RWPE2 (cell line): Measurements from ENCODE around the gene IRAK3.

ENCODE experiments used
- ATAC-seq: fragments of 200-7000 bp; cut with Tn5 transposase; 3 replicates; pipeline ENCODE4 v1.9.1; 2021; ENCODE audit warnings: low read depth
- DNase-seq: peaks from one replicate; pipeline ENCODE4 v3.0.0-alpha.2; 2020; ENCODE audit warnings: low spot score
- H3K27ac ChIP-seq: fragments of 450-650 bp; 2 replicates; pipeline ENCODE4 v1.5.1; 2017; ENCODE audit warnings: mild to moderate bottlenecking; ENCODE audit not compliant: poor library complexity, severe bottlenecking
- H3K27me3 ChIP-seq: fragments of 250-450 bp; sonication (Bioruptor Pico); 2 replicates; pipeline ENCODE4 v1.5.1; 2021; ENCODE audit warnings: mild to moderate bottlenecking, moderate library complexity; ENCODE audit not compliant: insufficient read depth, poor library complexity, severe bottlenecking
- H3K36me3 ChIP-seq: fragments of 250-450 bp; sonication (Bioruptor Pico); 2 replicates; pipeline ENCODE4 v1.5.1; 2020; ENCODE audit warnings: low read depth, mild to moderate bottlenecking, moderate library complexity
- H3K4me1 ChIP-seq: fragments of 250-450 bp; sonication (Bioruptor Pico); 2 replicates; pipeline ENCODE4 v1.5.1; 2021; ENCODE audit warnings: mild to moderate bottlenecking, moderate library complexity; ENCODE audit not compliant: insufficient read depth, poor library complexity, severe bottlenecking
- H3K4me3 ChIP-seq: fragments of 250-450 bp; sonication (Bioruptor Pico); 2 replicates; pipeline ENCODE4 v1.5.1; 2021; ENCODE audit warnings: mild to moderate bottlenecking, moderate library complexity; ENCODE audit not compliant: severe bottlenecking
- H3K9me3 ChIP-seq: fragments of 250-450 bp; sonication (Bioruptor Pico); 2 replicates; pipeline ENCODE4 v1.5.1; 2021; ENCODE audit warnings: mild to moderate bottlenecking, moderate library complexity; ENCODE audit not compliant: severe bottlenecking
- CTCF ChIP-seq: fragments of 450-650 bp; IDR thresholded peaks from one replicate; pipeline ENCODE4 v1.5.1; 2017; ENCODE audit warnings: mild to moderate bottlenecking, moderate library complexity; ENCODE audit not compliant: poor library complexity, severe bottlenecking

Gene IRAK3

DNA sequence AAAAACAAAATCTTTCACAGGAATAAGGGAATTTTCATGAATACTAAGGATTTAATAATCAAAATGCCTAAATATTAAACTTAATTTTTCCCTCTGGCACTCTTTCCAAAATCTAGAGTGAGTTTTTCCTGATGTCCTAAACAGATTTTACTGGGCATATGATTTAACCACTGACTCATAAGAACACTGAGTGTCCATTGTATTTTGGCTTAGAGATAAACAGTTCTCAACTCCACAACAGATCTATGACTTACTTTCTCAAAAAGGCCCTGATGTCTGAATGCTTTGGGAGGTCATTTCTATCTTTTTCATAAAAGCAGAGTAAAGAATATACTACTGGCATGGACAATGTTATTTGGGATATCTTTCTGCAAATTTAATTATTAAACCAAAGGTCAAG lies 34.2 kb upstream of the IRAK3 start:
- TF ChIP-seq CTCF: no peak
- Histone ChIP-seq H3K27me3 (no peaks in the 10 kb centered on the region), H3K4me3 (no peak overlapping the region), H3K36me3 (peaks cover 19% of the 10 kb centered on the region), H3K27ac (no peak overlapping the region), H3K9me3 (no peaks in the 10 kb centered on the region), H3K4me1 (no peaks in the 10 kb centered on the region)
- DNase-seq: no peak
- no peak for ATAC-seq

GRCh38 chr12:66156654-66157053 lies 32.4 kb upstream of the IRAK3 start:
- H3K9me3 ChIP-seq: no peaks in the 10 kb centered on the region
- H3K4me1 ChIP-seq: no peaks in the 10 kb centered on the region
- no peak overlapping the region for H3K27ac ChIP-seq
- no peaks in the 10 kb centered on the region for H3K27me3 ChIP-seq
- peaks cover 17% of the 10 kb centered on the region for H3K36me3 ChIP-seq
- TF ChIP-seq CTCF: no peak
- no peak for DNase-seq
- no peak overlapping the region for H3K4me3 ChIP-seq
- ATAC-seq: no peak

DNA sequence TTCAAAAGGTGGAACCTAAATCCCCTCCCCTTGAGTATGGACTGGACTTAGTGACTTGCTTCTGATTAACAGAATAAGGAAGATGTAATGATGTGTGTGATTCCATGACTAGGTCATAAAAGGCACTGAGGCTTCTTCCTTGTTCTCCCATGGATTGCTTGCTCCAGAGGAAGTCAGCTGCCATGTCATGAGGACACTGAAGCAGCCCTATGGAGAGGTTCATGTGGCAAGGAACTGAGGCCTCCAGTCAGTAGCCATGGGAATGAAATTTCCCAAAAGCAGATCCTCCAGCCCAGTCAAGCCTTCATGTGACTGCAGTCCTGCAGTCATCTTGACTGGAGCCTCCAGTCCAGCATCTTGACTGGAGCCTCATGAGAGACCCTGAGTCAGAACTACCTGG lies 29.9 kb upstream of the IRAK3 start:
- no peak for DNase-seq
- Histone ChIP-seq H3K36me3 (peaks cover 4% of the 10 kb centered on the region; the same call in 1 of the 2 replicates), H3K27ac (no peak overlapping the region), H3K4me1 (no peaks in the 10 kb centered on the region), H3K9me3 (no peaks in the 10 kb centered on the region), H3K27me3 (no peaks in the 10 kb centered on the region), H3K4me3 (no peak overlapping the region)
- no peak for ATAC-seq
- TF ChIP-seq CTCF: no peak

DNA sequence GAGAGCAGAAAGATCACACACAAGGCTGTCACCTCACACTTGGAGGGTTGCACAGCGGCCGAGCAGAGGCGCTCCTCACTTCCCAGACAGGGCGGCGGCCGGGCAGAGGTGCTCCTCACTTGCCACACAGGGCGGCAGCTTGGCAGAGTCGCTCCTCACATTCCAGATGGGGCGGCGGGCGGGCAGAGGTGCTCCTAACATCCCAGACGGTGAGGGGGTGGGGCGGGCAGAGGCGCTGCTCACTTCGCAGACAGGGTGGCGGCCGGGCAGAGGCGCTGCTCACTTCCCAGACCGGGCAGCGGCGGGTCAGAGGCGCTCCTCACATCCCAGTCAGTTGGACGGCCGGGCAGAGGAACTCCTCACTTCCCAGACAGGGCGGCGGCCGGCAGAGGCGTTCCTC lies 28.3 kb upstream of the IRAK3 start:
- DNase-seq (no peak), ATAC-seq (no peak)
- Histone ChIP-seq H3K27ac (no peak overlapping the region), H3K4me3 (no peak overlapping the region), H3K36me3 (peaks cover 7% of the 10 kb centered on the region; the same call in 1 of the 2 replicates), H3K9me3 (peaks cover 2% of the 10 kb centered on the region), H3K4me1 (no peaks in the 10 kb centered on the region), H3K27me3 (no peaks in the 10 kb centered on the region)
- no peak for TF ChIP-seq CTCF

DNA sequence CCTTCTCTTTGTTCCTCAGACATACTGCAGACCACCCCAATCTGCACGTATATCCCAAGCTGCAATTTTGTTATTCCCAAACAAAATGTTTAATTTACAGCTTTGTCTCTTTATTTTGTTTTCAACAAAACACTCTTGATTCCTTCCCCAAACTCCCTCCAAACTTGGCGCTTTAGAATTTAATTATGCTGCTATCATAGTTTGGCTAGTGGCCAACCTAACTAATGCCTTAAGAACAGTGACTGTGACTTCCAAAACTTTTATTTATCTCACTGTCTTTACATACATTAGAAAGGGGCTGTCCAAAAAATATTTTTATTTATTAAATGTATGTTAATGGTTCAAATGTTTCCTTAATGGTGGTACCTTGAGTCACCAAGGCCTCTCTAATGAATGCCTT lies 26.3 kb upstream of the IRAK3 start:
- no peaks in the 10 kb centered on the region for H3K27me3 ChIP-seq
- H3K27ac ChIP-seq: no peak overlapping the region
- H3K36me3 ChIP-seq: peaks cover 22% of the 10 kb centered on the region
- peaks cover 2% of the 10 kb centered on the region for H3K9me3 ChIP-seq
- ATAC-seq (no peak), DNase-seq (no peak)
- H3K4me1 ChIP-seq: no peaks in the 10 kb centered on the region
- H3K4me3 ChIP-seq: no peak overlapping the region
- TF ChIP-seq CTCF: no peak
